Stimulated activated CD4-positive, alpha-beta T cell treated with anti-CD3 and anti-CD28 coated beads, Interleukin-1b, Interleukin-23, amount 100 ng/mL, for 48 hours (primary cell): ENCODE results near the gene ACP2.
"Not testable (repeated sequence)": the region's sequence is repeated elsewhere in the genome, so short reads cannot be mapped to it uniquely, and the experiment has no call there.

Experiments
- DNase-seq: peaks from one replicate; pipeline ENCODE4 v3.0.0-alpha.2; 2020

Gene ACP2

GRCh38 chr11:47191137-47191536 lies 57.5 kb downstream of the ACP2 start:
- not testable (repeated sequence) for DNase-seq
